HG03439 (cell line): ENCODE results near the gene PSMD1.
"Not testable (repeated sequence)": the region's sequence is repeated elsewhere in the genome, so short reads cannot be mapped to it uniquely, and the experiment has no call there.

ENCODE experiments used
- ATAC-seq: cut with Tn5 transposase; IDR thresholded peaks from one replicate; pipeline ENCODE4 v1.9.1; 2021; ENCODE audit warnings: mild to moderate bottlenecking, moderate library complexity; ENCODE audit not compliant: unreplicated experiment

The PSMD1 gene

DNA sequence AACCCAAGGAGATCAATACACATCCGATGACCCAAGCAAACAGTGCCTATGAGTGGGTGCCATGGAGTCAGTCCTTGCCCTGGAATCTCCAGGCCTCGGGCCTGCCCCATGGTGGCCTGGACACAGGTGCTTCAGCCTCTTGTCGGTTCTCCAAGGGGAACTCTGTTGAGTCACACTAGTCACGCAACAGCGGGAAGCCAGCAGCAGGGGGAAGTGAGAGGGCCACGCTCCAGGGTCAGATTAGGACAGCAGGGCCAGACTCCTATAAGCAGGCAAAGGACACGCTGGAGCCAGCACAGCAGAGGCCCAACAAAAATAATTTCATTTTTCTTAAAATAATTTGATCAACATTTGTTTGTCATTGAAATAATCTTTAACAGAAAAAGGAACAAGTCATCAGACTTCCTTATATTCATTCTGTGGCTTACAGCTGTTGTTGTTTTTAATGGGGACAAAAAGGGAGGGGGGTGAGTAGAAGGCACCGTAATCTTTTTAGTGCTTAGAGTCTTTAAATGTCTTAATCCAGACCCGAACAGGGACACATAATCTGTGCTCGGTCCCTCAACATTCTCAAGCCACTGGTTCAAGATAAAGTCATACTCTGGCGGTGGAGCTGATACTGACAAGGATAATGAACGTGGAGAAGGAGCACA is 125.3 kb downstream of the PSMD1 start:
- ATAC-seq: peak; percentile 40

DNA sequence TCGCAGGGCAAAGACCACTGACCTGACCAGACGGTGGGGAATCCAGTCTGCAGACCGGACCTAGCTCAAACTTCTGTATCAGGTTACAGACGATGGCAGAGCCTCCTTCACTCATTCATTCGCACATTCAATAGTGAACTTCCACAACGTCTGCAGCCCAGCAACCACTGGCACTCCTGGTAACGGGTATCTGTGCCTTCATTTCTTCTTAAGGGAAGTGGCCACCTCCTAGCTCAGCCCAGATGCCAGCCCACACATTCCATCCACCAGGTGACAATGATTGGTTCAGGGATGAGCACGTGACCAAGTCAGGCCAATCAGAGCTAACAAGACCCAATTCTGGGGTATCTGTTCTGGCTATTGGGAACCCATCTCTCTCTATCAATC is 125.8 kb downstream of the PSMD1 start:
- no peak for ATAC-seq

DNA sequence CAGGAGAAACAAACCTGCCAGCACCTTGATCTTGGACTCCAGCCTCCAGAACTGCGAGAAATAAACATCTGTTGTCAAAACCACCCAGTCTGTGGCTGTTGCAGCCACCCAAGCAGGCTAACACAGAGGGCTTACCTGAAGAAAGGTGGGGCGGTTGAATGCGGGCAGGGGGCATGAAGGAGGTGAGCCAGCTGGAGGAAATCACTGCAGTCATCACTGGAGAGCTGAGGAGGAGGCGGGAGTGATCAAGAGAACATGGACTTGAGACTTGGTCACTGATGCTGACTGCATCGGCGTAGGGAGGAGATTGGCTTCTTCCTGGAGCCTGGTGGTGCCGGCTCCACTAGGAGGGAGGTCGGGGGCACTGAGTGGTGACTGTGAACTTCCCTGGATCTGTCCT is 127.2 kb downstream of the PSMD1 start:
- no peak for ATAC-seq

DNA sequence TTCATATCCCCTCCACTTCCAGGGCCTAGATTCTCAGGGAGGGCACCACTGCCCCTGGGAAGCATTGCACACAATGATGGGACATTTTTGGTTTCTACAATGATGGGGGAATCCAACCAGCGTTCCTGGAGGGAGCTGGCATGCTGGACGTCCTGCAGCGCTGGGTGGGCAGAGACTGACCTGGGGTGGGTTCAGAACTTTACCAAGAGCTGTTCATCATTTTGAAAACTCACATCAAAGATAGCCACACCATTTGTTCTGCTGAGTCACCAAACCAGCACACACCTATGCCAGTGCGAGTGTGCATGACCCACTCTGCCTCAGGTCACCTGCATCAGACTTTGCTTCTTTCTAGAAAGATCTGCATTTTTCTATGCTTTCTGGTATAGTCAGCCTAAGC is 127.7 kb downstream of the PSMD1 start:
- ATAC-seq: no peak

DNA sequence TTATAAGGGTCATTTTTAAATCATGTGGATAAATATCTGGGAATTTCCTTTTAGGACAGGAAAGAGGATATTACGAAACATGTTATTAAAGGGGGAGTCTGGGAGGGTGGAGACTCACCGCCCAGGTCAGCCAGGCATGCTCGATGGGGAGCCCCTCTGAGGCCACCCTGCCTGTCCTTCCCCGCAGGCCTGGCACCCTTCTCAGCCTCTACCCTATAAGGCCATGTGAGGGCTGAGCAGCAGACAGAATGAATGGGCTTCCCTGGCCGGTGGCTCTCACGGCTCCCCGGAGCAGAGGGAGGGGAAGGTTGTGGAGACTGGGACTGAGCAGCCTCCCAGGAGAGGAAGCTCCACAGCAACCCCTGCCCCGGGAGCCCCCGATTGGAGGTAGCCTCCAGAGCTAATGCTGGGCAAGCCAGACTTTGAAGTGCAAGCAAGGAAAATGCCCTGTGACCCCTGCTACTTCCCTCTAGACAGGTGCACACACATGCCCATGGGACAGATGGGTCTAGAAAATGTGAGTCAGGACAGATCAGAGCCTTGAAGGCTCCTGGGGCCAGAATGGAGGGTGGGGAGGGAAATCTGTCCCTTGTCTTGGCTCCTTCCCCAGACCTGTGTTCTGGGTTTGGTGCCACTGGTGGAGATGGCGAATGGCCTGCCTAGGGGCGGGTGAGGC is 128.5 kb downstream of the PSMD1 start:
- ATAC-seq: no peak

DNA sequence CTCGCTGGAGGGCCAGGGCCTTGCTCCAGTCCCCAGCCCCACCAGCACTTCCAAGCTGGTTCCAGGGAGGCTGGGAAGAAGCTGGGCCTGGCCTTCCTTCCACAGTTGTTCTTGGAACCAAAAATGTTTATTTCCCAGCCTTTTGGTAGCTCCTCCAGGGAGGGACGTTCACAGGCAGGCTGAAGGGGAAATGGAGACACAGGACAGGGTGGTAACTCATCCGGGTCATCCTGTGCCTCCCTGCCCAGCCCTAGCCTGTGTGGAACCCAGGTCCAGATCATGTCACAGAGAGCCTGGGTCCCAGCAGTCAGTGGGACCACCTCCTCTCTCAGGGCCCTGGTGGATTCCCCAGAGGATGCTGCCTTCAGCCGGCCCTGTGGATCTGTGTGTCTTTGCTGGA is 129.2 kb downstream of the PSMD1 start:
- no peak for ATAC-seq

DNA sequence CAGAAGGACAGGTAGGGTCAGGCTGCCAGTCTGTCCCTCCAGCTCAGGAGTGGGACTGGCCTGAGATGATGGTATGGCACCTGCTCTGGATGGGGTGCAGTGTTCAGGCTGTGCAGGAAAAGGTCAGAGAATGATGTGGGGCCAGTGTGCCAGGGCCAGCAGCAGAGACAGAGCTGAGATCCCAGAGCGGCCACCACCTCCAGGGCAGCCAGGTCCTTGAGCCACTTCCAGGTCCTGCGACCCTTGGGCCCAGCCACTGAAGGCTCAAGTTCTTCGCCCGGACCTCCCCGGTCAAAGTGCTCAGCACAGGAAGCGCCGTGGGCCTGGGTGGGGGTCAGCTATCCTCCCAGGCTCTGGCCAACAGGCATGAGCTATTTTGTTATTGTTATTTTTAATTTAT is 129.7 kb downstream of the PSMD1 start:
- ATAC-seq: no peak

DNA sequence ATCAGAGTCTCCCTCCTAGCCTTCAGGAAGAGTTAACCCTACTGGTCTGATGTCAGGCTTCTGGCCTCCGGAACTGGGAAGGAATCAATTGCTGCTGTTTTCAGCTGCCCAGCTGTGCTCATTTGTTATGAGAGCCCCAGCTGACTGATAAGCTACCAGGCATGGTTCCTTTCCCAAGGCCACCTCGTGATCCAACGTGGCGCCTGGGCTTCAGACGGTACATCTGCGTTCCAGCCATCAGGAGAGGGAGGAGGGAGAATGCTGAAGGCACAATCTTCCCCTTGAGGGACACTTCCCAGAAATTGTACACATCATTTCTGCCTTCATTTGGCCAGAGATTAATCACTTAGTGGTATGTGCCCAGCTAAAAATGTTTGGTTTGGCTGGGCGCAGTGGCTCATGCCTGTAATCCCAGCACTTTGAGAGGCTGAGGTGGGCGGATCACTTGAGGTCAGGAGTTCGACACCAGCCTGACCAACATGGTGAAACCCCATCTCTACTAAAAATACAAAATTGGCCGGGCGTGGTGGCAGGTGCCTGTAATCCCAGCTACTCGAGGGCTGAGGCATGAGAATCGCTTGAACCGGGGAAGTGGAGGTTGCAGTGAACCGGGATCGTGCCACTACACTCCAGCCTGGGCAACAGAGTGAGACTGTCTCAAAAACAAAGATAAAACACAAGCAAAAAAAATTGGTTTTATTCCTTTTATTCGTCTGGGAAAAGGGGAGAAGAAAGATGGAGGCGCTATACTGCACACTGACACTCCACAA is 131.3 kb downstream of the PSMD1 start:
- ATAC-seq: no peak

DNA sequence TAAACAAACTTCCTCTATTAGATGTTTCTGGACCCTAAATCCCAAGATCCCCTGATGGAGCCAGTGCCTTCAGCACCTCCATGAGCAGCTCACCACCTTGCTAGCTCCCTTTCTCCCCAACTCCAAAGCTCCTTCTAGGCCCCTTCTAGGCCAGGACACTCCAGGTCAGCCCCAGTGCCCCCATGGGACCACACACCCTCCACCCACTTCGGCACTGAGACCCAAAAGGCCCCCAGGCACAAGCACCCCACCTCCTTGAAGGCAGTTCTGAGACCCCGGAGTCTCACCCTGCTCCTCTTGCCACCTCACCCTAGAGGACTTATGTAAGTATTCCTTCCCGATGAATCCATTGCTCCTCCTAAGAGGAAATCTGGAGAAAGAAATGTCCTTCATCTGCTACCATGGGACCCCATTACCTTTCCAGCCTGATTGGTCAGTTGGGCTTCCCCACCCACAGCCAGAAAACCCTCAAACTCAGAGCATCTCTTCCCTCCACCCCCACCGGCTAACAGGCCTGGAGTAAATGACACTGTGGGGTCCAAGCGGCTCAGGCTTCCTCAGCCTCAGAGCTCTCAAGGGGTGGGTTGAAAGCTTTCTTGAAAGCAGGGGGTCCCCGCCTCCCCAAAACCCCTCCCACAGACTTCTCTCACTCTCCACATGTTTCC is 132.0 kb downstream of the PSMD1 start:
- no peak for ATAC-seq

DNA sequence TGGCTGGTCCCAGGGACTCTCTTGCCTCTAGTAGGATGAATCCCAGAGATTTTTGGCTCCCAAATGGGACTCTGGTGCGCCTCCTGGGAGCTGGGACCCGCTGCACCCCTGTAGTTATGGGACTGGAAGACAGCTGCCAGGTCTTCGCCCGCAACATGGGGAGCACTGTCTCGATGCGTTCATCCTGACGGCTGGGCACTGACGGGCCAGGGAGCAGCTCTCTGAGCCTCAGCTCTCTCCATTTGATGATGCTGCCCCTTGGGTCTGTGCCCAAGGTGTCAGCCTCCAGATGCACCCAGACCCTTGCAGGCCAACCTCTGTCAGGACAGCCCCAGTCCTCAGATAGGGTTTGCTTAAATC is 132.5 kb downstream of the PSMD1 start:
- ATAC-seq: no peak

DNA sequence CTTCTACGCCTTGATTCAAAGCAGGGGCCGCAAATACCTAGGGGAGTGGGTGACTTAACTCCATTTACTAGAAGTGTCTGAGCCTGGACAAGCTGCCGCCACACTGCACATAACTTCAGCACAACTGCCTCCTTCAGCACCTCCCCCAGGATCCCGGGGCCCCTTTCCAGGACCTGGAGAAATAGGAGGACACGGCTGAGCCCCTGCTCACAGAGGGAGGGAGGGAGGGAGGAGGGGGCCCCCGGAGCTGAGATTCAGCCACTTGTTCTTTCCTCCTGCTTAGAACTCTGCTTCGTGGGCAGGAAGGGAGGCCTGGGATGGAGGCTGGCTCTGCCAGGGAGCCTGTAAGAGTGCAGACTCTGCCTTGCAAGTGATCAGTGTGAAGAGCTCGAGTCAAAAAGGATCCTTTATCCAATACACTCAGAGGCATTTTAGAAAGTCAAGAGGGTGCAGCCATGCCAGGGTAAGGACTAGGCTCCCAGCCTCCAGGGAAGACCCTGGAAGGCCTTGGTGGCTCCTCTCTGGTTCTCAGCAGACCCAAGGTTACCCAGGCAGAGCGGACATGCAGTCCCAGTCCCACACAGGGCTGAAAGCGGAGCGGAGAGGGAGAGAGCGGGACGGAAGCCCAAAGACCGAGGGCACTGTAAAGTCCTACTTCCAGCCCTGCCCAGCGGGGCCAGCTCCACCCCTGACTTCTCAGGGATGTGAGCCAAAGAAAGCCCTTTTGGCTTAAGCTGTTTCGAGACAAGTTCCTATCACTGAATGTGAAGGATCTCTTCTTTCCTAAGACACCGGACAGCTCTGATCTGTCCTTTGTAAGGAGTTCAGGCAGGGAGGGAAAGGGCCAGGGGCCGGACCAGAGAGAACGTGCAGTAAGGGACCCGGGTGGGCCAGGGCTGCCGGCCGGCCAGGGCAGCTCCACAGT is 133.2 kb downstream of the PSMD1 start:
- ATAC-seq: no peak

DNA sequence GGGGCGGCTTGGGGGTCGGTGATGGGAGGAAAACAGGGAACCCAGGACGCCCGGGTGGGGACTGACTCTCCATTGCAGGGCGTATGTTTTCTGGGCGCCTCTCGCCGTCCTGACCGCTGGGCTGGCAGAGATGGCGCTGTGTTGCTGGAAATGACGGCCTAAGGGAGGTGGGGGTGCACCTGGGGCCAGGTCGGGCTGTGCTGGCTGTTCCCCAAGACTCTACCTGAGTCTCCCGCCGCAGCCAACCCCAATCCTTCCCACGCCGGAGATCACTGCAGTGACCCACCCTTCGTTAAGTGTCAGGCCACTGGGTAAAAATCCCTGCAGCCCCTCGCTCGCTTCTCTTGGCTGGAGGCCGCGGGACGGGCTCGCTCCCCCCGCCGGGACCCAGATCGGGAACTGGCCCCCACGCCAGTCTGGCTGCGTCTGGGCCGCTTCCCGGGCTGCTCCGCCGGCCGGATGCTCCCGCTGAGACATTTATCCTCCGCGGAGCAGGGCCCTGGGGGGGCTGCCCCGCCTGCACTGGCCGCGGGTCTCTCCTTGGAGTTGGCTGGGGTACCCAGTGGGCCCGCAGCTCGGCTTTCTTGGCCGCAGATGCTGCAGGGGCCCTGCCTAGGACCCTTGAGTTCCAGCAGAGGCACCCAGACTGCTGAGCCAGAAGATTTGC is 134.0 kb downstream of the PSMD1 start:
- ATAC-seq: no peak

DNA sequence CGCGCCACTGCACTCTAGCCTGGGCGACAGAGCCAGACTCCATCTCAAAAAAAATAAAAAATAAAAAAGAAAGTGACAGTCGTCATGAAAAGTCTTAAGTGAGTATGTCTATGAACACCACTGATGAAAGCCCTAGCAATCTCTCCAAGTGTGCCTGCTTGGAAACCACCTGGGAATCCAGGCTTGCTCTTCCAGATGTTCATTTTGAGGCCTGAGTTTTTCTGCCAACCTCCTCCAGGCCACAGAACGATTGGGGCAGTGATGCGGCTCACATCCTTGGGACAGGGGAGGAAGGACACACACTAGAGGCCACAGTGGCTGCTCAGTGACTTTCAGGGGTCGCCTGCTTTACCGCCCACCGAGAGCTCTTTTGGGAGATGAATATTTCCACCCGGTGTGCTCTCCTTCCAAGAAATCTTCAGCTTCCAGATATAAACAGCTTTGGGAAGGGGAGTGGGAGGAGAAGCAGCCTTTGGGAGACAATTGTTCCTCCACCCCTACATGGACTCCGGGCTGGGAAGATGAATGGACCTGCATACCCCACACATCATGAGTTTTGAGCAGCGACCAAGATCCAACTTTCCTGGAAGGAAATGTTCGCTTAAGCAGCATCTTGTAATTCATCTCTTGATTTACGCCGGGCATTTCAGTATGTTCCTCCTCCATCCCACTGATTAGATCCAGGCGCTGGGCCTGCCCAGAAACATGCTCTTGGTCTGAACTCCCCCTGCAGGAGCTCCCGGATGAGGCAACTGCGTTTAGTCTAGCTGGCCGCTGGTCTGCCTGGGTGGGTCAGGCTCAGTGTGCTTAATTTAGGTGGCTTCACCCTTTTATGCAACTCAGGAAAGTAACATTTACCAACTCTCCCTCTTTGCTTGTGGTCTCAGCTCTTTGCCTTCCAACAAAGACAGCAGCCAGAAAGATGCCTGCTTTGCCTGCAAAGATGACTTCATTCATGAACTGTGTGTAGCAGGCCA is 135.5 kb downstream of the PSMD1 start:
- no peak for ATAC-seq

DNA sequence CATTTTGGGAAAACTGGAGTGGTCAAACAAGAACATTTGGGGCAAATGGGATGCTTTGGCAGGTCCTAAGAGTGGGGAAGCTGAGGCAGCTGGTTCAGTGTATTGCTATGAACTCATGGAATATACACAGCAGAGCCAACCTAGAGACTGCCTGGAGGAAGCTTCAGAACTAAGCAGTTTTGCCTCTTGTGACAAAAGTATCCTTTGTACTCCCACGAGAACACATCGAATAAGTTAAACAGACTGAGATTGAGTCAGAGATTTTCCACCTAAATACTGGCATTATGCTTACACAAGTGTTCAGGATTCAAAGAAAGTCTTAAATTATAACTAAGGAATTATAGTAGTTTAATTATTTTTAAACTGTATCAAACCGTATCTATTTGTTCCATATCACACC is 136.5 kb downstream of the PSMD1 start:
- ATAC-seq: no peak

DNA sequence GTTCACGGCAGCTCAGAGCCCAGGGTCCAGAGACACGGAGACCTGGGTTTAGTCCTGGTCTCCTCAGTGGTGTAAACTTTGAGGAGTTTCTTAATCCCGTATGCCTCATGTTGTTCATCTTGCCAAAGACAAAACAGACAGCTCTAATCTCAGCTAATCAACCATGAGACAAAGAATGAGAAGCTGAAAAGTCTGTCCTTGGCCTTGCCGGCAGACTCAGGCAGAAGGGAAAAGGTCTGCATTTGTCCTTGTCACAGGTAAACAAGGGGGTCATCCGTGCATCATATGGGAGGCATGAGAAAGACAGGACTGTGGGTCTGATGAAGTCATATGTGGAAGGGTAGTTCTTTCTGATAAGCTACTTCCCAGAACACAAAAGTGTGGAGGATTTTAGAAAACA is 139.9 kb downstream of the PSMD1 start:
- no peak for ATAC-seq

DNA sequence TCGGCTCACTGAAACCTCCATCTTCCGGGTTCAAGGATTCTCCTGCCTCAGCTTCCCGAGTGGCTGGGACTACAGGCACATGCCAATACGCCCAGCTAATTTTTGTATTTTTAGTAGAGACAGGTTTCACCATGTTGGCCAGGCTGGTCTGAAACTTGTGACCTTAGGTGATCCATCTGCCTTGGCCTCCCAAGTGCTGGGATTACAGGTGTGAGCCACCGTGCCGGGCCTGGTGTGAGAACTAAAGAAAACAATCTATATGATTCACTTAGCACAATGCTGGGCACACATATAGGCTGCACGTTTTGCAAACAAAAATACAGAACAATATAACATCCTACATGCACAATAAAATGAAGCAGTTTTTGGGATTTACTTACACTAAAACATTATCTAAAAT is 140.5 kb downstream of the PSMD1 start:
- ATAC-seq: not testable (repeated sequence)

DNA sequence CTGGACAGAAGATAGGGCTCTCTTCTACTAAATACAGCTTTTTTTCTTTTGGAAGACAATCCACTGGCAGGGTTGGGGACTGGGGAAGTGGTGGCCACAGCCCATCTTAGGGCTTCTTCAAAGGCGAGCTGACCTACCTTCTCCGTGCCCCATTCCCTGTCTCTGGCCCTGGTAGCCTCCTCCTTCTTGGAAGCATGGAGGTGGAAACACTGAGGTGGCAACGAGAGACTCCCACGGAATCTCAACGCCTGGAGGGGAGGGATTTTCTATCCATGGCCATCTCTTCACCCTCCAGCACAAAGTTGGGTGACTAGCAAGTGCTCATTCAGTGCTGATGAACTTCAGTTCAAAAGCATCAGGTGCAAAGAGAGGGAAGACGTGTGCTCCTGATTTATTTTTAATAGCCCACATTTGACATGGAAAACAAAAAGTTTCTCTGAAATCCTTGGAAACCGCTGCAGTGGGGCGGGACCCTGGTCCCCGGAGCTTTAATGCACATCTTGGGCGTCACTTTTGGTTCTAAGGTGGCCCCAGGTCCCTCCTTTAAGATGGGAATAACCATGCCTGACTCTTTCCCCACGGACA is 141.1 kb downstream of the PSMD1 start:
- no peak for ATAC-seq

DNA sequence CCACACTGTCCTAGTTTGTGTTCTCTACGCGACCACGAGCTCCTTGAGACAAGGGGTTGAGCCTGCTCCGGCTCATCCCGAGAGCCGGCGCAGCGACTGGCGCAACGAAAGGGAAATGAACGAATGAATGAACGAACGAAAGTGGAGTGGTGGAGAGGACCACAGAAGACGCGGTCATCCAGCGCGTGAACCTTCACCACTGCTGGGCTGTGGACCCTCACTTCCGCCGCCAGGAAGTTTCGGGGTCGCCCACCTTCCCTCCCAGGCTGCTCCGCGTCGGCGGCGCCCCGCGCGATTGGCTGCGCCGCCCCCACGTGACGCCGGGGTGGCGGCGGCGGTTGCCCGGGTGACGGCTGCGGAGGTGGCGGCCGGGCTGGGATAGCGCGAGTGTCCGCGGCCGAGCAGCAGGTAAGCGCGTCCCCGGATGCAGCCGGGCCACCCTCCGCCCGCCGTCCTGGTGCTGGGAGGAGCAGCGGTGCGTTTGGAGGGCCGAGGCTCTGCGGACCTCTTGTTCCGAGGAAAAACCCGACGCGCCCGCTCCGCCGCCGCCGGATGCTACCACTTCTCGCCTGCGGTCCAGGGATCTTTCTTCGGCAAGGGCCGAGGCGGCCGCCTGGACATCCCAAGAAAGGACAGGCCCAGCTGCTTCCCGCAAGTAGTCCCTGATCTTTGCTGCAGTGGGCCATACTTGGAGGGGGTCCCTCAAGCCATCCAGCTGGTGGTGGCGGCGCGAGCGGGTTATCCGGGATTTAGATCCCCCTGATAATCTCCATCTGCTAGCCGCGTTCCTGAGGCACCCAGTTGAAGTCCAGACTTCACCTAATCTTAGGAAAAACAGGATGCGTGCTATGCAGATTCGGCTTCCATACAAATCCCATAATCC is 141.9 kb downstream of the PSMD1 start, which contains the start of gene ARMC9:
TSS of gene ARMC9 (plus strand) at position 341 of the 883 bp plus-strand sequence. CDS start 7,608 bp downstream, outside the sequence.
- ATAC-seq: peak; percentile 93
